Measurements from ENCODE around the gene MED26.
"Not testable (repeated sequence)": the region's sequence is repeated elsewhere in the genome, so short reads cannot be mapped to it uniquely, and the experiment has no call there.

Gene MED26

DNA sequence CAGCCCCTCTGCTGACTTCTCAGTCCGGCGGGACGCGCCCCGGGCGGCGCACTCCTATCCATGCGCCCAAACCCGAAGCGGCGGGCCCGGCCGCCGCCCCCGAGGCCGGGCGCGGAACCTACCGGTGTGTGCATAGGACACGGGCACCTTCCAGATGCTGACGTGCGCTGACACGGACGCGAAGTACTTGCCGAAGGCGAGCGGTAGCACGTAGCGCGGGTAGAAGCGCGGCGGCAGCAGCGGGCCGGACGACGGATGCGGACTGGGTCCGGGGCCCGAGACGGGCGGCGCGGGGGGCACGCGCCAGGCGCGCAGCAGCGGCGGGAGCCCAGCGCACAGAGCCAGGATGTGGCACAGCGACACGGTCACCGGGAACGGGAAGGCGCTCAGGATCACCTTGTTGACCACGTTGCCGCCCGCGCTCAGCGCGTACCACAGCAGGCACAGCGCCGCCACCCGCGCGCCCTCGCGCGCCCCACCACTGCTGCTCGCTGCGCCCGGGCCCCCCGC lies 56.1 kb downstream of the MED26 start:
- DNase-seq = peak; percentile 54

DNA sequence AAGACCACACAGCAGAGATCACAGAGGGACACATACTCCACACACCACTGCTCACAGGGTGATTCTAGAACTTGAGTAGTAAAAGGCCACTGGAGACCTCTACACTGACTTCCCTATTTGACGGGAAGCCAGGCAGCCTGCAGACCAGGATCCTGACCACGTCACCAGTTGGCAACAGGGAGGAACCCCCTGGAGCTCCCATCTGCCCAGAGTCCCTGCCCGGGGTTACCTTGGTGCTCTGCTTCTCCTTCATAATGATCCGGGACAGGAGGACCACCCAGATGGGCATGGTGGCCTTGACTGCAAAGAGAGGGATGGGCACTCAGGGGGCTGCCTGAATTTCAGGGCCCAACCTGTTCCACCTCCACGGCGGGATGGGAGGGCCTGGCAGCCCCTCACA lies 56.7 kb downstream of the MED26 start:
- no peak for DNase-seq

DNA sequence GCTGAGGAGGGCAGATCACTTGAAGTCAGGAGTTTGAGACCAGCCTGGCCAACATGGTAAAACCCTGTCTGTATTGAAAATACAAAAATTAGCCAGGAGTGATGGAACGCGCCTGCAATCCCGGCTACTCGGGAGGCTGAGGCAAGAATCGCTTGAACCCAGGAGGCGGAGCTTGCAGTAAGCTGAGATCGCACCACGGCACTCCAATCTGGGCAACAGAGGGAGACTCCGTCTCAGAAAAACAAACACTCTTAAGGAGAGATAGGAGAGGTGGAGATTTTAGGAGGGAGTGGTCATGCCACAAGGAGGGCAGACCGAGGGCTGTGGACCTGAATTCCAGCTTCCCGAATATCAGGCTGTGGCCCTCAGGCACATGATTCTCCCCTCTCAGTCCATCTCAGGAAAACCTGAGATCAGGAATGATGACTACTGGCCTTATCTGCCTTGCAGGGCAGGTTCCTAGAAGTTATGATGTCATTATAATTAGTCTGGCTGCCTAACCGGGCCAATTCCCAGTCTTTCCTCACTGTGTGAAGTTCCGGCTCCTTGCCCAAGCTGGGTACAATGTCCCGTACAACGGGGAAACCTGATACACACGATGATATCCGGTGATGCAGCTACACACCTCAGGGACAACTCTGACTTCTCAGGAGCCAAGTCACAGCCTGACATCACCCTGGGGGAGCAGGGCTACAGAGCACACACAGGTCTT lies 58.2 kb downstream of the MED26 start:
- DNase-seq = no peak

DNA sequence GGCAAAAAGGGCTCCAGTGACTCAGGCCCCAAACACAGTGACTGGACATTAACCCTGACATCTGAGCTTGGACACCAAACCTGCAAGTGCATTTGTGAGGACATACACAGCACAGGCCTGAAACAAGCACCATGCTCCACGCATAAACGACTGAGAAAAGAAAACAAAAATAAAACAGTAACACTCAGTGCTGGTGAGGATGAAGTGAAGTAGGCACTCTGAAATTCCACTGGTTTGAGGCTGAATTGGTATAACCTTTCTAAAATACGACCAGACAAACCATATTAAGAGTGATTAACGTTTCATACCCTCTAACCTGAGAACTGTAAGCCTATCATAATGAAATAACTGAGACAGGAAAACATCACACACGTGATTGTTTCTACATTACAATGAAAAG lies 61.3 kb downstream of the MED26 start:
- DNase-seq = no peak

GRCh38 chr19:16566161-16566560 lies 61.8 kb downstream of the MED26 start:
- DNase-seq = peak; percentile 87

DNA sequence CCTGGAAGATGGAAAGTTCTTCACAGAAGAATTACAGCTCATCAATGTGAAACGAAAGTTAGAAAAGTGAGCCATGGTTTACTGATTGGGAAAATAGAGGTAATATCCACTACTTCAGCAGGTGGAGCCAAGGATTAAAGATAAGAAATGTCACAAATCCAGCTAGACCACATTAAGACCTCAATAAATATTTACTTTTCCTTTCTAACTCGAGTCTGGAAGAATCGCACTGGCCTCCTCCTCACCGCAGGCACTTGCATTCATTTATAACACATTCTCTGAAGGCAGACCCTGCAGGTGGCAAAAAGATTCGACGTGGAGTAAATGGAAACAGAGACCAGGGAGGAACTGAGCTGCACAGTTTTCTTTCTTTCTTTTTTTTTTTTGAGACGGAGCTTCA lies 63.2 kb downstream of the MED26 start:
- no peak for DNase-seq

GRCh38 chr19:16562608-16563025 lies 65.4 kb downstream of the MED26 start:
- DNase-seq = no peak

DNA sequence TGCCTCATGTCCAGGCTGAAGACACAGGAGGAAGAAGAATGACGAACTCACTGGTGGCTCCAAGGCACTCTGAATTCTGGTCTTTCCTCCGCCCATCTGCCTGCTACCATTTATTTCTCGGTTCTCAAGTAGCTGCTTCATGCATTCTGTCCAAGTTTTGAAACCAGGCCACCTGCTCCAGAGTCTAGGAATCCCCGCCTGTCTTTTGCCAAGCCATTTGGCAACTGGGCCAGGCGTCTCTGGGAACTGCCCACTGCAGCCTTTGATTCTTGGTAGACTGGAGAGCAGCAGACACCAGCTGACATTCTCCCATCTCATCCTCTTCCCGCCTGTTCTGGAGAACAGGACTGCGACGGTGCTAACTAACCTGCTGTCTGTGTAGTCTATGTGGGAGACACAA lies 66.6 kb downstream of the MED26 start:
- DNase-seq = no peak

GRCh38 chr19:16559780-16560276 lies 68.2 kb downstream of the MED26 start:
- no peak for DNase-seq

DNA sequence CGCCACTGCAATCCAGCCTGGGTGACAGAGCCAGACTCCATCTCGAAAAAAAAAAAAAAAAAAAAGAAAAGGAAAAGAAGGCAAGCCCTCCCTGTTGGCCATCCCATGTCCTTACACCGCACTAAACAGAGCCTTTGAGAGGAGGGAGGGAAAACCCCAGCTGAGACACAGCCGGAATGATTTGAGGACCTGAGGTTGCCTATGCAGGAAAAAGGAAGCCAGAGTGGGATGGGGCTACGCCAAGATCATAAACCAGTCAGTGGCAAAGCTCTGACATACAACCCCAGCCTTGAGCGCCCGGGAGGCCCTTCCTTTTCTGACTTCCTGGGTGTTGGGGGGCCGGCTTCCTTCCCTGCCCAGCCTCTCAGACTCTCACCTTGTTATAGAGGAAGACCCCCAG lies 73.2 kb downstream of the MED26 start:
- no peak for DNase-seq

DNA sequence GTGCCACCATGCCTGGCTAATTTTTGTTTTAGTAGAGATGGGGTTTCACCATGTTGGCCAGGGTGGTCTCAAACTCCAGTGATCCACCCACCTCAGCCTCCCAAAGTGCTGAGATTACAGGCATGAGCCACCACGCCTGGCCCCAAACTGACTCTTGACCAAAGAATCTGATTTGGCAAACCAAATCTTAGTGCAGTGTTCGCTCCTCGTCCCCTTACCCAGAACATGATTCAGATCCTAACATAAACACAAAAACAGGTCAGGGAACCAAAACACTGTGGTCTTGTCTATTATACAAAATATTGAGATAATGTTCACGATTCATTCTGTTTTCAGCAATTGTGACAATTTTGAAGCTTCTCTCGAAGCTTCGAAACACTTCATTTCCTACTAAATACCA lies 76.1 kb downstream of the MED26 start:
- DNase-seq = not testable (repeated sequence)

- DNase-seq = no peak
These were observed 79.0 kb downstream of the MED26 start for GRCh38 chr19:16548956-16549355.

GRCh38 chr19:16544473-16545231 lies 83.4 kb downstream of the MED26 start:
- DNase-seq = no peak

DNA sequence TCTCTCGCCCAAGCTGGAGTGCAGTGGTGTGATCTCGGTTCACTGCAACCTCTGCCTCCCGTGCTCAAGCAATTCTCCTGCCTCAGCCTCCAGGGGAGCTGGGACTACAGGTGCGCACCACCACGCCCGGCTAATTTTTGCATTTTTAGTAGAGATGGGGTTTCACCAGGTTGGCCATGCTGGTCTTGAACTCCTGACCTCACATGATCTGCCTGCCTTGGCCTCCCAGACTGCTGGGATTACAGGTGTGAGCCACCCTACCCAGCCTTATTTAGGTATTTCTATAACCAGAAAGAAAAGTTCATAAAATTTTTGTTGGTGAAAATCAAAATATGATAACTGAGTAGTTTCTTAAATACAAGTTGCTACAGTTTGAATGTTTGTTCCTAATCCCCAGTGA lies 84.3 kb downstream of the MED26 start:
- not testable (repeated sequence) for DNase-seq

- no peak for DNase-seq
These were observed 85.0 kb downstream of the MED26 start for GRCh38 chr19:16542910-16543472.

- peak; percentile 97 for DNase-seq
These were observed 85.7 kb downstream of the MED26 start, which contains the start of gene CHERP for GRCh38 chr19:16542045-16542909. TSS of gene CHERP (minus strand) at chr19:16542437. CDS start at chr19:16542378, 59 bp downstream.

- DNase-seq = no peak
These were observed 86.4 kb downstream of the MED26 start for GRCh38 chr19:16541526-16542044.

GRCh38 chr19:16540948-16541347 lies 87.1 kb downstream of the MED26 start:
- no peak for DNase-seq

DNA sequence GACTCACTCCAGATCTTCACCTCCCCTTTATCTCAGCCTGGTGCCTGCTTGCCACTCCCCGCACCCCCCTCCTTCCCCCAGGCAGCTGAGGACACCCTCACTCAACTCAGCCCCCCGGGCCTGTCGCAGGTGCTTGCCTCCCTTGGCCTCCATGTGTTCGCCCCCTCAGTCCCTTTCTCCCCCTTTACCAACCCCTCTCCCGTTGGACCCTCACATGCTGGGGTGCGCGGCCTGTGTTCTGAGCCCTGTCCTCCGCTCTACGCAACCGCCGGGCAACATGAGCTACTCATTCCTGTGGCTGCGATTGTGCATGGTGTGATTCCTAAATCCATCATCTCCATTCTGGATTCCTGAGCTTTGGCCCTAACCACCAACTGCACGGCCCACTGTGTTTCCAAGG lies 90.9 kb downstream of the MED26 start:
- DNase-seq = no peak

DNA sequence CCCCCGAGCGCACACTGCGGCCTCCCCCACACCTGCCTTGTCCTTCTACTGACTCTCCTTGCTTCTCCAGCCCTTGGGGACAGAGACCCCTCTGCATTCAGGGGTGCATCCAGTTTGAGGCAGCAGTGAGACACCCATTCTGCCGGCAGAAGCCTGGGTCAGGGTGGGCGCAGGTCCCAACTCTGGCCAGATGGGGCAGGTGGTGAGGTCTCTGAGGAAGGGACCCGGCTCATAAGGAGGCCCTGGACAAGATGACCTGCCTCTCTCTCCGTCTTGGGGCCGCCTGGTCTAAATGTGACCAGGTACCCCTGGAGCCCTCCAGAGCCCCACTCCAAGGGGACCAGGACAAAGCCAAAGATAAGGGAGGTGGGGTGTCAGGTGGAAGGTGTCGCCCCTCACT lies 91.9 kb downstream of the MED26 start:
- DNase-seq = no peak

DNA sequence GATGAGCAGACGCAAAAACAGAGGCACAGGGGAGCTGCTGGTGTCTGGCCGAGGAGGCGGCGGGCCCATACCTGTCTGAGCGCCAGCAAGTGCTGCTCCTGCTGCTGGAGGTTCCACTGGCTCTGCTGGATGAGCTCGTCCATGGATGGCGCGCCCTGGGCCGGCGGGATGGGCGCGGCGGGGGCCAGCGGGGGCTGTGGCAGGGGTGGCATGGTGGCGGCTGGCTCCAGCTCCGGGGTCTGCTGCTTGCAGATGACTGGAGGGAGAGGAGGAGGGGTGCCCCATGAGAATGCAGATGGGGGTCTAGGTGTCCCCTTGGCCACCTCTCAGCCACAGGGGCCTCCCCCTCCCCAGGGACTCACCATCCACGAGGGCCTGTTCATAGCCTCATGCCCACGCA lies 92.6 kb downstream of the MED26 start:
- DNase-seq = no peak

Measured in CD4-positive, alpha-beta T cell treated with Interleukin-17A for 4 hours (primary cell).